ENCODE results near the gene HIP1. TPM values are rescaled to one million over a fixed set of nuclear protein-coding genes. Genes with fewer than 3 reads are reported as not detected.

The HIP1 gene
- total RNA-seq, 4 donors from 2014 or later, result 2.3 to 38.8 (median 6.9) TPM

GRCh38 chr7:75591467-75592255, 147.1 kb downstream of the HIP1 start:
- no peak overlapping the region for H3K27ac ChIP-seq
- no peaks in the 10 kb centered on the region for H3K9me3 ChIP-seq
- no peaks in the 10 kb centered on the region for H3K36me3 ChIP-seq
- no peaks in the 10 kb centered on the region for H3K27me3 ChIP-seq
- no peak for DNase-seq
- no peak overlapping the region for H3K4me3 ChIP-seq
- H3K4me1 ChIP-seq, result no peaks in the 10 kb centered on the region
- TF ChIP-seq POLR2A (IDR thresholded peaks at IDR 0.05) (no peak), CTCF (IDR thresholded peaks at IDR 0.05) (no peak)

GRCh38 chr7:75590373-75591005, 148.3 kb downstream of the HIP1 start:
- Histone ChIP-seq H3K4me3 (no peak overlapping the region), H3K9me3 (no peaks in the 10 kb centered on the region), H3K4me1 (no peaks in the 10 kb centered on the region), H3K36me3 (no peaks in the 10 kb centered on the region), H3K27ac (no peak overlapping the region), H3K27me3 (no peaks in the 10 kb centered on the region)
- TF ChIP-seq POLR2A (IDR thresholded peaks at IDR 0.05), result no peak
- no peak for TF ChIP-seq CTCF (IDR thresholded peaks at IDR 0.05)
- no peak for DNase-seq

- Histone ChIP-seq H3K4me3 (no peak overlapping the region), H3K9me3 (no peaks in the 10 kb centered on the region), H3K36me3 (peaks cover 0 to 5% (median 0%) of the 10 kb centered on the region in 3 donors), H3K27me3 (no peaks in the 10 kb centered on the region), H3K27ac (no peak overlapping the region), H3K4me1 (no peaks in the 10 kb centered on the region)
- no peak for DNase-seq
- TF ChIP-seq CTCF (IDR thresholded peaks at IDR 0.05) (no peak), POLR2A (IDR thresholded peaks at IDR 0.05) (no peak)
These were observed 154.4 kb downstream of the HIP1 start for GRCh38 chr7:75584354-75584753.

- Histone ChIP-seq H3K4me3 (no peak overlapping the region), H3K9me3 (no peaks in the 10 kb centered on the region), H3K4me1 (no peaks in the 10 kb centered on the region), H3K36me3 (peaks cover 0 to 5% (median 0%) of the 10 kb centered on the region in 3 donors), H3K27ac (no peak overlapping the region), H3K27me3 (no peaks in the 10 kb centered on the region)
- DNase-seq, result no peak
- TF ChIP-seq POLR2A (IDR thresholded peaks at IDR 0.05) (no peak), CTCF (IDR thresholded peaks at IDR 0.05) (no peak)
These were observed 155.5 kb downstream of the HIP1 start for GRCh38 chr7:75583255-75583654.

GRCh38 chr7:75579899-75580298, 158.8 kb downstream of the HIP1 start:
- Histone ChIP-seq H3K9me3 (no peaks in the 10 kb centered on the region), H3K36me3 (peaks cover 0 to 5% (median 0%) of the 10 kb centered on the region in 3 donors), H3K27ac (no peak overlapping the region), H3K4me3 (no peak overlapping the region), H3K4me1 (no peaks in the 10 kb centered on the region), H3K27me3 (no peaks in the 10 kb centered on the region)
- DNase-seq, result no peak
- TF ChIP-seq CTCF (IDR thresholded peaks at IDR 0.05) (no peak), POLR2A (IDR thresholded peaks at IDR 0.05) (no peak)

Measured in Peyer's patch (tissue), 4 donors.